ENCODE measurements around the gene PLCD3. TPM values are rescaled to one million over a fixed set of nuclear protein-coding genes. Genes with fewer than 3 reads are reported as not detected.

Gene PLCD3
- total RNA-seq, 4 donors from 2014 or later: 16.3 to 105 (median 20.5) TPM

Small RNA genes within 50 kb of the gene (small RNA-seq; reads per million reads assigned to genes)
- 0 reads per million in 4 donors for gene MIR6784
- 0 reads per million in 4 donors for gene RF00019

Other genes with a start within 250 kb of the PLCD3 start
- 10 to 100 TPM; 53.4 to 85.7 (median 59.8) TPM for gene EFTUD2, start 233.1 kb downstream of the PLCD3 start, total RNA-seq
- not detected for gene GFAP, start 217.0 kb downstream of the PLCD3 start, total RNA-seq
- 10 to 100 TPM in 1 of 4 donors, 1 to 10 TPM in 3; 3.3 to 11.1 (median 4.8) TPM for gene KIF18B, start 184.7 kb downstream of the PLCD3 start, total RNA-seq
- gene C1QL1, start 164.2 kb downstream of the PLCD3 start, total RNA-seq: 1 to 10 TPM in 1 of 4 donors, under 1 TPM in 2, not detected in 1; 0.35 to 2.3 (median 0.70) TPM
- gene DCAKD, start 80.9 kb downstream of the PLCD3 start, total RNA-seq: 10 to 100 TPM; 23.8 to 44.1 (median 34.7) TPM
- 10 to 100 TPM; 54.6 to 66.2 (median 57.8) TPM for gene NMT1, start 71.2 kb downstream of the PLCD3 start, total RNA-seq
- gene ACBD4, start 3.2 kb upstream of the PLCD3 start, total RNA-seq: 1 to 10 TPM; 1.7 to 6.9 (median 4.5) TPM
- gene HEXIM1, start 16.0 kb upstream of the PLCD3 start, total RNA-seq: 10 to 100 TPM; 19.8 to 28.4 (median 25.3) TPM
- gene HEXIM2, start 29.4 kb upstream of the PLCD3 start, total RNA-seq: 1 to 10 TPM; 1.7 to 9.0 (median 4.9) TPM
- gene FMNL1, start 89.4 kb upstream of the PLCD3 start, total RNA-seq: 10 to 100 TPM in 2 of 4 donors, 1 to 10 TPM in 2; 3.5 to 16.8 (median 6.9) TPM
- gene SPATA32, start 129.6 kb upstream of the PLCD3 start, total RNA-seq: not detected
- 10 to 100 TPM in 1 of 4 donors, 1 to 10 TPM in 3; 3.7 to 14.7 (median 6.7) TPM for gene MAP3K14, start 184.5 kb upstream of the PLCD3 start, total RNA-seq